GM20000 (cell line): ENCODE data around the gene MED14.

Experiments used
- DNase-seq: peaks from one replicate; pipeline ENCODE4 v3.0.0; 2012; ENCODE audit warnings: low spot score
- CTCF ChIP-seq: IDR thresholded peaks from 2 replicates; pipeline ENCODE4 v1.5.1; 2012; ENCODE audit warnings: mild to moderate bottlenecking, control low read depth; ENCODE audit errors: extremely low read depth, missing control alignments

The MED14 gene

GRCh38 chrX:40623665-40624064 is 111.7 kb downstream of the MED14 start:
- no peak for TF ChIP-seq CTCF

GRCh38 chrX:40623139-40623536 is 112.2 kb downstream of the MED14 start, which contains the start of gene MPC1L:
TSS of gene MPC1L (plus strand) at chrX:40623428. CDS start at chrX:40623566, 138 bp downstream.
- no peak for TF ChIP-seq CTCF
- no peak for DNase-seq

More at GRCh38 chrX:40623665-40624064, 111.7 kb downstream of the MED14 start:
- DNase-seq: no peak

GRCh38 chrX:40622479-40623138 is 112.7 kb downstream of the MED14 start:
- no peak for TF ChIP-seq CTCF
- no peak for DNase-seq

- no peak for DNase-seq
- no peak for TF ChIP-seq CTCF
Observed at GRCh38 chrX:40617566-40617965, 117.8 kb downstream of the MED14 start.

GRCh38 chrX:40615976-40616375 is 119.4 kb downstream of the MED14 start:
- TF ChIP-seq CTCF: no peak

GRCh38 chrX:40612511-40612910 is 122.8 kb downstream of the MED14 start:
- TF ChIP-seq CTCF: no peak
- DNase-seq: no peak

More at GRCh38 chrX:40615976-40616375, 119.4 kb downstream of the MED14 start:
- no peak for DNase-seq

- TF ChIP-seq CTCF: no peak
- no peak for DNase-seq
Observed at GRCh38 chrX:40607381-40607780, 128.0 kb downstream of the MED14 start.
